Measurements from ENCODE around the gene ABCA7. TPM values are rescaled to one million over a fixed set of nuclear protein-coding genes. Genes with fewer than 3 reads are reported as not detected.
A peak's percentile ranks its signal among the peaks of the same experiment; 100 is the strongest.

Gene ABCA7, protein sequence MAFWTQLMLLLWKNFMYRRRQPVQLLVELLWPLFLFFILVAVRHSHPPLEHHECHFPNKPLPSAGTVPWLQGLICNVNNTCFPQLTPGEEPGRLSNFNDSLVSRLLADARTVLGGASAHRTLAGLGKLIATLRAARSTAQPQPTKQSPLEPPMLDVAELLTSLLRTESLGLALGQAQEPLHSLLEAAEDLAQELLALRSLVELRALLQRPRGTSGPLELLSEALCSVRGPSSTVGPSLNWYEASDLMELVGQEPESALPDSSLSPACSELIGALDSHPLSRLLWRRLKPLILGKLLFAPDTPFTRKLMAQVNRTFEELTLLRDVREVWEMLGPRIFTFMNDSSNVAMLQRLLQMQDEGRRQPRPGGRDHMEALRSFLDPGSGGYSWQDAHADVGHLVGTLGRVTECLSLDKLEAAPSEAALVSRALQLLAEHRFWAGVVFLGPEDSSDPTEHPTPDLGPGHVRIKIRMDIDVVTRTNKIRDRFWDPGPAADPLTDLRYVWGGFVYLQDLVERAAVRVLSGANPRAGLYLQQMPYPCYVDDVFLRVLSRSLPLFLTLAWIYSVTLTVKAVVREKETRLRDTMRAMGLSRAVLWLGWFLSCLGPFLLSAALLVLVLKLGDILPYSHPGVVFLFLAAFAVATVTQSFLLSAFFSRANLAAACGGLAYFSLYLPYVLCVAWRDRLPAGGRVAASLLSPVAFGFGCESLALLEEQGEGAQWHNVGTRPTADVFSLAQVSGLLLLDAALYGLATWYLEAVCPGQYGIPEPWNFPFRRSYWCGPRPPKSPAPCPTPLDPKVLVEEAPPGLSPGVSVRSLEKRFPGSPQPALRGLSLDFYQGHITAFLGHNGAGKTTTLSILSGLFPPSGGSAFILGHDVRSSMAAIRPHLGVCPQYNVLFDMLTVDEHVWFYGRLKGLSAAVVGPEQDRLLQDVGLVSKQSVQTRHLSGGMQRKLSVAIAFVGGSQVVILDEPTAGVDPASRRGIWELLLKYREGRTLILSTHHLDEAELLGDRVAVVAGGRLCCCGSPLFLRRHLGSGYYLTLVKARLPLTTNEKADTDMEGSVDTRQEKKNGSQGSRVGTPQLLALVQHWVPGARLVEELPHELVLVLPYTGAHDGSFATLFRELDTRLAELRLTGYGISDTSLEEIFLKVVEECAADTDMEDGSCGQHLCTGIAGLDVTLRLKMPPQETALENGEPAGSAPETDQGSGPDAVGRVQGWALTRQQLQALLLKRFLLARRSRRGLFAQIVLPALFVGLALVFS (N-terminal part only)
- total RNA-seq: 3.1 and 3.4 TPM in 2 replicates

- DNase-seq (ENCODE audit: low read depth in 2 of 2): peak; percentile 97 to 98
Measured at GRCh38 chr19:1039646-1040475, at the start of gene ABCA7. TSS of gene ABCA7 (plus strand) at chr19:1040107. CDS start at chr19:1041362, 1,255 bp downstream.

DNA sequence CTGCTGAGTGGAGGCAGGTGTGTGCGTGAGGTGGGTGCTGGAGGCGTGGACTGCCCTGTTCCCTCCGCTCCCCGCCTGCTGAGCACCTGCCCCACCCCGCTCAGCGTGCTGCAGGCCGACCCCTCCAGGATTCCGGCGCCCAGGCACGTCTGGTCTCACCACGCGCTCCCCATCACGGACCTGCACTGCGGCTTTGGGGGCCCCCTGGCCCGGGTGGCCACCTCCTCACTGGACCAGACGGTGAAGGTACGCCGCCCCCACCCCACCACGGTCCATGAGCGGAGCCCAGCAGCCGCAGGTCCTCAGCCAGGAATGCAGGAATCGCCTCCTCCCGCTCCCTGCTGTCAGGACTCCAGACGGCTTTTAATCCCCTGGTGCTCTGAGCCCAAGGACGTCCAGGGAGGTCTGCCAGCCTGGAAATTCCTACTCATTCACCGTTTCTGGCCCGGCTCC lies 49.8 kb upstream of the ABCA7 start:
- DNase-seq (ENCODE audit: low read depth in 2 of 2): no peak

DNA sequence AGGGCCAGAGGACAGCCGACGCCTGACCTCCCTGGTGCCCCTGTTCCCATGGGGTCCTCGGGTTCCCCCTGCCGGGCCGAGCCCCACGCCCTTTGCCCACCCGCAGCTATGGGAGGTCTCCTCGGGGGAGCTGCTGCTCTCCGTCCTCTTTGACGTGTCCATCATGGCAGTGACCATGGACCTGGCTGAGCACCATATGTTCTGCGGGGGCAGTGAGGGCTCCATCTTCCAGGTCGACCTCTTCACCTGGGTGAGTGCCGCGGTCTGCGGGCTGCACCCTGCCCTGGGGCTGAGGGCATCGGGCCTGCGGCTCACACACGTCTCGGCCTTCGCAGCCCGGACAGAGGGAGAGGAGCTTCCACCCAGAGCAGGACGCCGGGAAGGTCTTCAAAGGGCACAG lies 49.2 kb upstream of the ABCA7 start:
- no peak for DNase-seq (ENCODE audit: low read depth in 2 of 2)

DNA sequence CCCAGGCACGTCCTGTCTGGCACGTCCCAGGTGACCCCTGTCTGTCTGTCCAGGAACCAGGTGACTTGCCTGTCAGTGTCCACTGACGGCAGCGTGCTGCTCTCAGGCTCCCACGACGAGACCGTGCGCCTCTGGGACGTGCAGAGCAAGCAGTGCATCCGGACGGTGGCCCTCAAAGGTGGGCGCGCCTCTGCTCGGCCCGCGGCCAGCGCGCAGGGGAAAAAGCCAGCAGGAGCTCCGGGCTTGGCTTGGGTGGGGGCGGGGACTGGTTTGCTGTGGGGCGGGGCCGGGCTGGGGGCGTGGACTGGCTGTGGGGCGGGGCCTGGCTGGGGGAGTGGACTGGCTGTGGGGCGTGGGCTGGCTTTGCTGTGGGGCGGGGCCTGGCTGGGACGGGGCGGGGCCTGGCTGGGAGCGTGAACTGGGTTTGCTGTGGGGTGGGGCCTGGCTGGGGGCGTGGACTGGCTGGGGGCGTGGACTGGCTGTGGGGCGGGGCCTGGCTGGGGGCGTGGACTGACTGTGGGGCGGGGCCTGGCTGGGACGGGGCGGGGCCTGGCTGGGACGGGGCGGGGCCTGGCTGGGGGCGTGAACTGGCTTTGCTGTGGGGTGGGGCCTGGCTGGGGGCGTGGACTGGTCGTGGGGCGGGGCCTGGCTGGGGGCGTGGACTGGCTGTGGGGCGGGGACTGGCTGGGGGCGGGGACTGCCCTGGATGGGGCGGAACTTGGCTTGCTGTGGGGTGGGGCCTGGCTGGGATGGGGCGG lies 48.6 kb upstream of the ABCA7 start:
- DNase-seq (ENCODE audit: low read depth in 2 of 2): peak; percentile 75 to 80

DNA sequence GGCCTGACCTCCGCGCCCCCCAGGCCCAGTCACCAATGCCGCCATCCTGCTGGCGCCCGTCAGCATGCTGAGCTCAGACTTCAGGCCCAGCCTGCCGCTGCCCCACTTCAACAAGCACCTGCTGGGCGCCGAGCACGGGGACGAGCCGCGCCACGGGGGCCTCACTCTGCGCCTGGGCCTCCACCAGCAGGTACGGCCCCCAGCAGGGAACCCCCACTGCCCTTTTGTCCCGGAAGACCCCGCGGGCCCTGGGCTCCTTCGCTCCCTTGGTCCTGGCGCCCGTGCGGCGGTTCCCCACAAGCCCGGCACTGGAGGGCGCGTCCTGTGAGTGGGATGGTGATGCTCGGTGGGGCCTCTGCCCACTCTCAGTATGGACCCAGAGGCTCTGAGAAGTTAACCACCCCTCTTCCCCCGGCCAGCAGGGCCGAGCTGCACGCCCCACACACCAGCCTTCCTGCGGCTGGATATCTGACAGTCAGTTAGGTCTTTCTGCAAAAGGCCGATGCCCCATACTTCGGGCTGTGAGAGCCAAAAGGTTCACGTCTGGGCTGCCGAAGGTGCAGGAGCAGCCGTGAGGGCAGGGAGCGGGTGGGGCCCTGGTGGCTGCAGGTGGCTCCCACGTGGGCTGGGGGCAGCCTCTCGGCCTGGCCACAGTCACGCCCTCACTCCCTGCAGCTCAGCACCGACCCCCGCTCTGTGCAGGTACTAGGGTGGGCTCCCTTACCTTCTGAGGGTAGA lies 47.8 kb upstream of the ABCA7 start:
- DNase-seq (ENCODE audit: low read depth in 2 of 2): no peak

- DNase-seq (ENCODE audit: low read depth in 2 of 2): no peak
Measured at GRCh38 chr19:992670-993055, 47.2 kb upstream of the ABCA7 start.

DNA sequence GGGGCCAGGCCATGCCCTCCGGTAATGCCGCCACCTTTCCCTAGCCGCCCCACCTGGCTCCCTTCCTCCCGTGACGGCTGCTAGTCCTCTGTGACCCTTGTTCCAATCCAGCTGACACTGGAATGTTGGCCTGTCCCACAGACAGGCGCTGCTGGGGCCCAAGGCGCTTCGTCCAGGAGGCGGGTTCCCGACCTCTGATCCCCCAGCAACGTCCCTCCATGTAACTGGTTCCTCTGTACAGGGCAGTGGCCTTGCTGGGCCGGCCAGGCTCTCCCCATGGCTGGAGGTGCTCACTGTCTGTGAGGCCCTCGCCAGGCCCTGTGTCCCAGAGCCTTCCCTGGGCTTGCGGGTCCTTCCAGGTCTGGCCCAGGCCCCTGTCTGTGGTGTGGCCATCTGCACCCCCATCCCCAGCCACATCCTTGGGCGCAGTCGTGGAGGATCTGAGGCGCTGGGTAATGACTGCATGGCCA lies 46.5 kb upstream of the ABCA7 start:
- no peak for DNase-seq (ENCODE audit: low read depth in 2 of 2)

DNA sequence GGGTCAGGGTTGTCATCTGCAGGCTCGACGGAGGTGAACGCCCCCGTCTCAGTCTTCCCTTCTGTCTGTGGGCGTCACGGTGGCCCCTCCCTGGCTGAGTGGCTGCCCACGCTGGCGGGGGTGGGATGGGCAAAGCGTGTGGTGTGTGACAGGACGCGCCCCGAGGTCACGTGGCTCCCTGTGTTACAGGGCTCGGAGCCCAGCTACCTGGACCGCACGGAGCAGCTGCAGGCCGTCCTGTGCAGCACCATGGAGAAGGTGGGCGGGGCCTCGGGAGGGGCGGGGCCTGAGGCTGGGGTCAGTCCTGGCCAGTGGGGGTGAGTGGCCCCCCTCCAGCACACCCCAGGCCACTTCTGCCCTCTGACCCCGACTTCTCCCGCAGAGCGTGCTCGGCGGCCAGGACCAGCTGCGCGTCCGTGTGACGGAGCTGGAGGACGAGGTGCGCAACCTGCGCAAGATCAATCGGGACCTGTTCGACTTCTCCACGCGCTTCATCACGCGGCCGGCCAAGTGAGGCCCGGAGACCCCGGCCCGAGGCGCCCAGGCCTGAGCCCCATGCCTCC lies 46.0 kb upstream of the ABCA7 start:
- no peak for DNase-seq (ENCODE audit: low read depth in 2 of 2)

- DNase-seq (ENCODE audit: low read depth in 2 of 2): no peak
Measured at GRCh38 chr19:994516-994915, 45.4 kb upstream of the ABCA7 start.

- no peak for DNase-seq (ENCODE audit: low read depth in 2 of 2)
Measured at GRCh38 chr19:995051-995827, 44.7 kb upstream of the ABCA7 start.

DNA sequence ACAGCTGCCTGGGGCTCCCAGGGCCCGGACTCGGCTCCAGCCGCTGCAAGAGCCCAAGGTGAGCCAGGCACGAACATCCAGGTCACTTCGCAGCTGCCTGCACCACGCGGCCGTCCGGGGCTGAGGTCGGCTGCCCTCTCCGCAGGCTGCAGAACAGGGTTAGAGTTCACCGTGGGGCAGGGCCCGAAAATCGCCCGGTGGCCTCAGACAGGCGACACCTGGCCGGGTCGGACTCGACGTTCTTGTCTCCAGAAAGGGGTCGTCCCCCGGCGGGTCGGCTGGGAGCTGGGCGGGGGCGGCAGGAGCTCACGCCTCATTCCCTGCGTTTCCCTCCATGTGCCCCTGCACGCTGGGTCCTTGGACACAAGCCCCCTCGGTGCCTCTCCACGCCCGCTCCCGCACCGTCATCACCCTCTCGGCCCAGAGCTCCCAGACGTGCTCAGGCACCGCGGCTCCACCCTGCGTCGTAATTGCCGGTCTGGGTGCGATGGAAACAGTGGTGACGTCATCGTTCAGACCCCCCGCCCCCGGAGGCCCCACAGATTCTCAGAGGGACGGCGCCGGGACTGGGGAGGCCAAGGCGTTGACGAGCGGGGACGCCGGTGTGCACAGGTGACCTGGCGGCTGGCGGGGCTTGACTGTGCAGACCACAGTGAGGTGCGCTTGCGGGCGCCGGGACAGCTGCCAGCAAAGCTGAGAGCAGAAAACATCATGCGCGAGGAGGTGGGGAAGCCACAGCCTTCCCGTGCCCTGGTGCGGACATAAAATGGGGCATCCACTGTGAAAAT lies 43.7 kb upstream of the ABCA7 start:
- DNase-seq (ENCODE audit: low read depth in 2 of 2): peak; percentile 57 to 59

GRCh38 chr19:998064-998463 lies 41.8 kb upstream of the ABCA7 start:
- no peak for DNase-seq (ENCODE audit: low read depth in 2 of 2)

DNA sequence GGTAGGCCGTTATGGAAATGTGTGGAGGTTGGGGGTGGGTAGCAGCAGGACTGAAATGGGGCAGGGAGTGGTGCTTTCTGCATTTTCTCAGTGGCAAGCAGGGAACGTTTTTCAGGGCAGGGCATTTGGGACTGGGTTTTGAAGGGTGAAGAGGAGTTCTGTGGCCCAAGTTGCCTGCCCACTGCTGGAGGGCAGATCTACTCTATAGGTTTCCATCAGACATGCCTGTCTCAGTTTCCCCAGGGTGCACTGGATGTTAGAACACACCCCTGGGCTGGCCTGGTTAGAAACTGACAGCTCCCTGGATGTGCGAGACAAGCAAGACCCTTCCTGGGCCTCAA lies 40.6 kb upstream of the ABCA7 start:
- DNase-seq (ENCODE audit: low read depth in 2 of 2): no peak

DNA sequence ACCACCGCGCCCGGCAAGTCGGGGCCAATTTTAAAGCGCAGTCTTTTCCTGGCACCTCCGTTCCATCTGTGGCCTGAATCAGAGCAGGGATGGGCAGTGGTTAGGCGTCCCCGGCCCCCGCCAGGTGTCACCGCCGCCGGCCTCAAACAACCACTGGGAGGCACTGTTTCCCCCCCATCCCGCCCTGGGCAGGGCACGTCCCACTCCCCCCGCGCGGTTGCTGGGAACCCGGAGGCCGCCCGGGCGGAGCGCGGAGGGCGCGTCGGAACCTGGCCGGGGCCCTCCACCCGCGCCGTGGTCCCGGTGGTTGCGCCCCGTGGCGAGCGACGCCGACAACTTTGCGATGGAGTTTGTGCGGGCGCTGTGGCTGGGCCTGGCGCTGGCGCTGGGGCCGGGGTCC lies 39.8 kb upstream of the ABCA7 start, which contains the start of gene GRIN3B:
Gene GRIN3B (plus strand): TSS at position 325 of the 400 bp plus-strand sequence. CDS start 19 bp downstream, at position 344.
- peak; percentile 47 to 71 for DNase-seq (ENCODE audit: low read depth in 2 of 2)

DNA sequence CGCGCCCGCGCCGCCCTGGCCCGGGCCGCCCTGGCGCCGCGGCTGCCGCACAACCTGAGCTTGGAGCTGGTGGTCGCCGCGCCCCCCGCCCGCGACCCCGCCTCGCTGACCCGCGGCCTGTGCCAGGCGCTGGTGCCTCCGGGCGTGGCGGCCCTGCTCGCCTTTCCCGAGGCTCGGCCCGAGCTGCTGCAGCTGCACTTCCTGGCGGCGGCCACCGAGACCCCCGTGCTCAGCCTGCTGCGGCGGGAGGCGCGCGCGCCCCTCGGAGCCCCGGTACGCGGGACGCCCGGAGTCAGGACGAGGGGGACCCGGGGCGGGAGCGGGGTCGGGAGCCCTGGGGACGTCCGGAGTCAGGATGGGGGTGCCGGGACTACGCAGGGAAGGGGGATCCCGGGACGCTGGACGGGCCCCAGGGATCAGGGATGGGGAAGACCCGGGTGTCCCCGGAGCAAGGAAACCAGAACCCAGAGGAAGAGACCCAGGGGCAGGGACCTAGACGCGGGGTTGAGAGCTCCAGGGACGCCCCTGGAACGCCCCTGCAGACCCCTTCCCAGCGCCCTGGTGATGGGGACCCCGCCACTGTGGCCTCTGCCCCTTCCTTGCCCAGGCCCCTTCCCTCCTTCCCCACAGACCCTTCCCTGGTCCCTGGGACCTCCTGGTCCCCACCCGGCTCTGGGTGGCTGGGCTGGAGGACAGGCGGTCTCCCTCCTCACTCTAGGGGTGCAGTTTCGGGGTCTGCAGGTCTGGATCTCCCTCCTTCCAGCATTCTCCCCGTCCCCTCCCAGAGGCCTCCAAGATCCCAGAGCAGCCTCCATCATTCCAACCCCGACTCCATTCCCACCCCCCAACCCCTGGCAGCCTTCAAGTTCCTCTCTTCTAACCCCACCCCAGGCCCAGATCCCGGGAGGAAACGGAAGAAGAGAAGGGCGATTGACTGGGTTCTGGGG lies 39.0 kb upstream of the ABCA7 start:
- DNase-seq (ENCODE audit: low read depth in 2 of 2): no peak

- peak; percentile 34 to 47 for DNase-seq (ENCODE audit: low read depth in 2 of 2)
Measured at GRCh38 chr19:1001538-1002166, 38.3 kb upstream of the ABCA7 start.

Data from lung microvascular endothelial cell (primary cell).